ENCODE data around the gene PTPN23.

PTPN23 gene

DNA sequence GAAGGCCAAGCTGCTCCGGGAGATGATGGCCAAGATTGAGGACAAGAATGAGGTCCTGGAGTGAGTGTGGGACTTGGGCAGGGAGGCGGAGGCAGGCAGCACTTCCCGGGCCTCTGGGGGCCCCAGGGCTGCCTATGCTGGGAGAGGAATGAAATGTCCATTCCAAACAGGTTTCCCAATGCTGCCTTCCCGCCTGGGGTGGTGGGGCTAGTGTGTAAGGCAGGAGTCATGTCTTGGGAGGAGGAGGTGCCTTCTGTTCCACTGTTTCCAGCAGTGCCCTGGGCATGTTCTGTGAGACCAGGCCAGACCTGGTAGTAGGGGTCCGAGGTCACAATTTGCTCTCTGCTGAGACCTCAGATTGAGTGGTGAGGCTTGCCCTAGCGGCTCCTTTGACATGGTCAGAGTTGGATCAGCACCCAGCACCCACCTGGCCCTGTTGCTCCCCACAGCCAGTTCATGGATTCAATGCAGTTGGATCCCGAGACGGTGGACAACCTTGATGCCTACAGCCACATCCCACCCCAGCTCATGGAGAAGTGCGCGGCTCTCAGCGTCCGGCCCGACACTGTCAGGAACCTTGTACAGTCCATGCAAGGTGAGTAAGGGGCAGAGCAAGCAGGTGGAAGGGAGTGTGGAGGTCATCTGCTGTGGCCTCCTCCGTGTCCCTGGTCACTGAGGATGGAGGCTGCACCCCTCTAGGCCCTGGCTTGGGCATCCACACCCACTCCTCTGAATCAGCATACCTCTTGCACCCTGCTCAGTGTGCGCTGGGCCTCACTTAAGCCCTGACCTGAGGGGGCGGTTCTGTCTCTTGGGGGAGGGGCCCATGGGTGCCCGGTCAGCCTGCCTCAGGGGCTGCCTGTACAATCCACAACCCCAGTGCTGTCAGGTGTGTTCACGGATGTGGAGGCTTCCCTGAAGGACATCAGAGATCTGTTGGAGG is 27.3 kb downstream of the PTPN23 start:
- no peak for DNase-seq

DNA sequence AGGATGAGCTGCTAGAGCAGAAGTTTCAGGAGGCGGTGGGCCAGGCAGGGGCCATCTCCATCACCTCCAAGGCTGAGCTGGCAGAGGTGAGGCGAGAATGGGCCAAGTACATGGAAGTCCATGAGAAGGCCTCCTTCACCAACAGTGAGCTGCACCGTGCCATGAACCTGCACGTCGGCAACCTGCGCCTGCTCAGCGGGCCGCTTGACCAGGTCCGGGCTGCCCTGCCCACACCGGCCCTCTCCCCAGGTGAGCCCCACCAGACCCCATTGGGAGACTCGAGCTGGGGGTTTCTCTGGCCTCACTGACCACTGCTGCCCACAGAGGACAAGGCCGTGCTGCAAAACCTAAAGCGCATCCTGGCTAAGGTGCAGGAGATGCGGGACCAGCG is 28.0 kb downstream of the PTPN23 start:
- DNase-seq = no peak

DNA sequence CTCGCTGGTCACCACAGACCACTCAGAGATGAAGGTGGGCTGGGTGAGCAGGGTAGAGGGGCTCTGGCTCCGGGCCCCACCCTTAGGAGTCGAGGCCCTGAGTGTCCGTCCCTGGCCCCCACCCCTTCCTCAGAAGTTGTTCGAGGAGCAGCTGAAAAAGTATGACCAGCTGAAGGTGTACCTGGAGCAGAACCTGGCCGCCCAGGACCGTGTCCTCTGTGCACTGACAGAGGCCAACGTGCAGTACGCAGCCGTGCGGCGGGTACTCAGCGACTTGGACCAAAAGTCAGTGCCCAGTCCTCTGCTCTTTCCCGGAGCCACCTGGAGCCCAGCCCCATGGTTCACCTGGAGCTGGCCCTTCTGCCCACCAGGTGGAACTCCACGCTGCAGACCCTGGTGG is 28.5 kb downstream of the PTPN23 start:
- no peak for DNase-seq

DNA sequence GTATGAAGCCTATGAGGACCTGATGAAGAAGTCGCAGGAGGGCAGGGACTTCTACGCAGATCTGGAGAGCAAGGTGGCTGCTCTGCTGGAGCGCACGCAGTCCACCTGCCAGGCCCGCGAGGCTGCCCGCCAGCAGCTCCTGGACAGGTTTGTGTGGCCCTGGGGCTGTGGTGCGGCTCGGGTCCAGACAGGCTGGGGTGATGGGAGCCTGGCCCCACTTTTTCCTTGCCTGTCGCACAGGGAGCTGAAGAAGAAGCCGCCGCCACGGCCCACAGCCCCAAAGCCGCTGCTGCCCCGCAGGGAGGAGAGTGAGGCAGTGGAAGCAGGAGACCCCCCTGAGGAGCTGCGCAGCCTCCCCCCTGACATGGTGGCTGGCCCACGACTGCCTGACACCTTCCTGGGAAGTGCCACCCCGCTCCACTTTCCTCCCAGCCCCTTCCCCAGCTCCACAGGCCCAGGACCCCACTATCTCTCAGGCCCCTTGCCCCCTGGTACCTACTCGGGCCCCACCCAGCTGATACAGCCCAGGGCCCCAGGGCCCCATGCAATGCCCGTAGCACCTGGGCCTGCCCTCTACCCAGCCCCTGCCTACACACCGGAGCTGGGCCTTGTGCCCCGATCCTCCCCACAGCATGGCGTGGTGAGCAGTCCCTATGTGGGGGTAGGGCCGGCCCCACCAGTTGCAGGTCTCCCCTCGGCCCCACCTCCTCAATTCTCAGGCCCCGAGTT is 29.0 kb downstream of the PTPN23 start:
- no peak for DNase-seq

DNA sequence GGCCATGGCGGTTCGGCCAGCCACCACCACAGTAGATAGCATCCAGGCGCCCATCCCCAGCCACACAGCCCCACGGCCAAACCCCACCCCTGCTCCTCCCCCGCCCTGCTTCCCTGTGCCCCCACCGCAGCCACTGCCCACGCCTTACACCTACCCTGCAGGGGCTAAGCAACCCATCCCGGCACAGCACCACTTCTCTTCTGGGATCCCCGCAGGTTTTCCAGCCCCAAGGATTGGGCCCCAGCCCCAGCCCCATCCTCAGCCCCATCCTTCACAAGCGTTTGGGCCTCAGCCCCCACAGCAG is 29.5 kb downstream of the PTPN23 start:
- DNase-seq = no peak

DNA sequence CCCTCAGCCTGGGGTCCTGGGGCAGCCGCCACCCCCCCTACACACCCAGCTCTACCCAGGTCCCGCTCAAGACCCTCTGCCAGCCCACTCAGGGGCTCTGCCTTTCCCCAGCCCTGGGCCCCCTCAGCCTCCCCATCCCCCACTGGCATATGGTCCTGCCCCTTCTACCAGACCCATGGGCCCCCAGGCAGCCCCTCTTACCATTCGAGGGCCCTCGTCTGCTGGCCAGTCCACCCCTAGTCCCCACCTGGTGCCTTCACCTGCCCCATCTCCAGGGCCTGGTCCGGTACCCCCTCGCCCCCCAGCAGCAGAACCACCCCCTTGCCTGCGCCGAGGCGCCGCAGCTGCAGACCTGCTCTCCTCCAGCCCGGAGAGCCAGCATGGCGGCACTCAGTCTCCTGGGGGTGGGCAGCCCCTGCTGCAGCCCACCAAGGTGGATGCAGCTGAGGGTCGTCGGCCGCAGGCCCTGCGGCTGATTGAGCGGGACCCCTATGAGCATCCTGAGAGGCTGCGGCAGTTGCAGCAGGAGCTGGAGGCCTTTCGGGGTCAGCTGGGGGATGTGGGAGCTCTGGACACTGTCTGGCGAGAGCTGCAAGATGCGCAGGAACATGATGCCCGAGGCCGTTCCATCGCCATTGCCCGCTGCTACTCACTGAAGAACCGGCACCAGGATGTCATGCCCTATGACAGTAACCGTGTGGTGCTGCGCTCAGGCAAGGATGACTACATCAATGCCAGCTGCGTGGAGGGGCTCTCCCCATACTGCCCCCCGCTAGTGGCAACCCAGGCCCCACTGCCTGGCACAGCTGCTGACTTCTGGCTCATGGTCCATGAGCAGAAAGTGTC is 30.2 kb downstream of the PTPN23 start:
- no peak for DNase-seq

DNA sequence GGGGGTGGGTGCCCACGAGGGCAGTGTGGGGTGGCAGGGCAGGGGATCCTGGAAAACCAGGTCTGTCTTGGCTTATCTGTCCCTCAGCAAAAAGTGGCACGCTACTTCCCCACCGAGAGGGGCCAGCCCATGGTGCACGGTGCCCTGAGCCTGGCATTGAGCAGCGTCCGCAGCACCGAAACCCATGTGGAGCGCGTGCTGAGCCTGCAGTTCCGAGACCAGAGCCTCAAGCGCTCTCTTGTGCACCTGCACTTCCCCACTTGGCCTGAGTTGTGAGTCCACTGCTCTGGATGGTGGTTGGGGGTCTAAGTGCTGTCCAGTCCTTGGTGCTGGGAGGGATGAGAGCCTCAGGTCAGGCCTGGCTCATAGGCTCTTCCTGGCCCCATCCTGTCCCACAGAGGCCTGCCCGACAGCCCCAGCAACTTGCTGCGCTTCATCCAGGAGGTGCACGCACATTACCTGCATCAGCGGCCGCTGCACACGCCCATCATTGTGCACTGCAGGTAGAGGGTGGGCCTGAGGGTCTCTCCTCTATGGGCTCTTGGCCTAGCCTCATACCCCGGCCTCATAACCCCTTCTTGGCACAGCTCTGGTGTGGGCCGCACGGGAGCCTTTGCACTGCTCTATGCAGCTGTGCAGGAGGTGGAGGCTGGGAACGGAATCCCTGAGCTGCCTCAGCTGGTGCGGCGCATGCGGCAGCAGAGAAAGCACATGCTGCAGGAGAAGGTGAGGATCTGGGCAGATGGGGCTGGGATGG is 31.1 kb downstream of the PTPN23 start:
- DNase-seq = no peak

DNA sequence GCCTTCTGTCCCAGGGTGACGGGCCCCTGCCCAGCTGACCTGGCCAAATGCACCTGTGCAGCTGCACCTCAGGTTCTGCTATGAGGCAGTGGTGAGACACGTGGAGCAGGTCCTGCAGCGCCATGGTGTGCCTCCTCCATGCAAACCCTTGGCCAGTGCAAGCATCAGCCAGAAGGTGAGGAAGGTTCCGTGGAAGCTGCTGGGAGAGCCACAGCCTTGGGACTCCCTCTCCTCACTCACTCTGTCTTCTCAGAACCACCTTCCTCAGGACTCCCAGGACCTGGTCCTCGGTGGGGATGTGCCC is 31.6 kb downstream of the PTPN23 start:
- DNase-seq = no peak

DNA sequence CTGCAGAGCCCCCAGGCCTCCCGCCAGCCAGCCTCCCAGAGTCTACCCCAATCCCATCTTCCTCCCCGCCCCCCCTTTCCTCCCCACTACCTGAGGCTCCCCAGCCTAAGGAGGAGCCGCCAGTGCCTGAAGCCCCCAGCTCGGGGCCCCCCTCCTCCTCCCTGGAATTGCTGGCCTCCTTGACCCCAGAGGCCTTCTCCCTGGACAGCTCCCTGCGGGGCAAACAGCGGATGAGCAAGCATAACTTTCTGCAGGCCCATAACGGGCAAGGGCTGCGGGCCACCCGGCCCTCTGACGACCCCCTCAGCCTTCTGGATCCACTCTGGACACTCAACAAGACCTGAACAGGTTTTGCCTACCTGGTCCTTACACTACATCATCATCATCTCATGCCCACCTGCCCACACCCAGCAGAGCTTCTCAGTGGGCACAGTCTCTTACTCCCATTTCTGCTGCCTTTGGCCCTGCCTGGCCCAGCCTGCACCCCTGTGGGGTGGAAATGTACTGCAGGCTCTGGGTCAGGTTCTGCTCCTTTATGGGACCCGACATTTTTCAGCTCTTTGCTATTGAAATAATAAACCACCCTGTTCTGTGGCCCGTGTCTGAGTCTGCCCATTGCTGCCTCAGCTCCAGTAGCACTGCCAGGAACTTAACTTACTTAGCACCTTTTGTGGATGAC is 32.2 kb downstream of the PTPN23 start:
- no peak for DNase-seq

DNA sequence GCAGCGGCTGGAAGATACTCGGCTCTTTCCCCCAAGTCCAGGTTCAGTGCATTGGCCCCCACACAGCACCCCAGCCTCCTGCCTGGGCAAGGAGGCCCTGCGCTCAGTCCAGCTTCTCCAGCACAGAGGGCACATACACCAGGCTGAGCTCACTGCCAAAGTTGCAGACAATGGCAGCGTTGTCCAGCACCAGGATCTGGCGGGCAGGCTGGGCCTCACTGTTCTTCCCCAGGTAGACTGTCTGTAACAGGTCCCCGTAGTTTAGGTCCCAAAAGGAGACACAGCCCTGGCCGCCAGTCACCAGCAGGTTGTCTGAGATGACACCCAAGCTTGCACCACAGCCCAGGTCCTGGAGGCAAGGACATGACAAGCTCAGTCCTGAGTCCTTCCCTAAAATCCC is 32.9 kb downstream of the PTPN23 start:
- DNase-seq = no peak

DNA sequence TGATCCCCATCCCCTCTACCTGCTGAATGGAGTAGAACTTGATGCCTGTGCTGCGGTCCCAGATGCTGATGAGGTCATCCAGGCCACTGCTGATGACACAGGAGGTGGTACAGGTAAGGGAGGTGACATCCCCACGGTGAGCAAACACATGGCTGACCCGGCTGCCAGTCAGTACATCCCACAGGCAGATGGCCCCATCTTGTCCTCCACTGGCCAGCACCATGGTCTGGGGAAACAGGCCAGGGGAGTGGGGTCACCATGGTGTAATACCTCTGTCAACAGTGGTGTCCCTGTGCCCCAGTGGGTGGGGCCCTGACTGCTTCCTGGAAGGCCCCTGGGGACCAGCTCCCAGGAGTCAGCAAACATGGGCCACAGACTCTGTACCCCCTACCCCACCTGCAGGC is 33.3 kb downstream of the PTPN23 start:
- DNase-seq = no peak

DNA sequence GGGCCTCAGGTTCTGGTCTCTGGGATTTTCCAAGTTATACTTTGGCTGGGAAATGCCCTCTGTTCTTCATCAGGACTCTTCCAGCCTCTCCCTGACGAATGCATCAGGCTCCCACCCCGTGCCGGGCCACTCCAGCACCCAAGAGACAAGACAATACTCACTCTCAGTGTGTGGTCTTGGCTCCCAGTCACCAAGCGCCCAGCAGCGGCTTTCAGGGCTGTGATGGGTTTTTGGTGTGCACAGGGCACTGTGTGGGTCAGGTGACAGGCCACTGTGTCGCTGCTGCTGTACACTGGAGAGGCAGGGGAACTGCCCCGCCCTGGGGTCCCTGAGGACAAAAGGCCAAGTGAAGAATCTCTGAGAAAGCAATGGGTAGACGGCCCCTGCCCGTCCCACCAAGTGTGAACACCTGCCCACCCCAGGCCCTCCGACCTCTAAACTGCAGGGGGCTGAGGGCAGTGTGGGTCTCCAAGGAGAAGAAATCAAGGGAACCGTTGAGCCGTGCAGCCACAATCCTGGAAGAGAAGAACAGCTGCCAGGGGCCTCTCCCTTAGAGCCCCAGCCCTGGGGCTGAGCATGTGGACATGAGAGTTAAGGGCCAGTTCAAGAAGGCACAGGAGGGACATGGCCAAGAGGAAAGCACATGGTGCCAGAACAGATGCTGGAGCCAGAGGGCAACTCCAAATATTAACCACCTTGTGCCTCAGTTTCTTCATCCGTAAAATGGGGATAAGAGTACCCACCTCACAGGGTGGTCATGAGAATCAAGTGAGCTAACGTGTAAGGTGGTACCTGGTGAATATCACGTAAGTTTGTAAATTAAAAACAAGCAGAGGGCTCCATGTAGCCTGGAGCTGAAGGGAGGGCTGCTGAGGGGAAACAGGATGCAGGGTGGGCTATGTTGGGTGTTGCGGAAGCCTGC is 34.1 kb downstream of the PTPN23 start:
- no peak for DNase-seq

DNA sequence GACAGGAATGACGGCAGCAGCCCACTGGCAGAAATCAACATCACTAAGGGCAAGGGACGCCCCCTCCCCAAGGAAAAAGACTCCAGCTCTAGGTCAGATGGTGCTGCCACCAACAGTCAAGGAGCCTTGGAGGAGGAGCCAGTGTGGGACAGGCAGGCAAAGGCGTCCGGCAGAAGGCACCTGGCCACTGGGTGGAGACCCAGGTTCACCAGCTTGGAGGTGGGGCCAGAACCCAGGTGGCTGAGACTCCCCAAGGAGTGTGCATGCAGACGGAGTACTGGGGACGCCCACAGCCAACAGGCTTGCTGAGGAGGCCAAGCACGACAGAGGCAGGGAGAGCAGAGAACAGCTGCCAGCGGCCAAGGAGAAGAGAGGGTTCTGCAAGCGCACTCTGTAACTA is 35.2 kb downstream of the PTPN23 start:
- no peak for DNase-seq

DNA sequence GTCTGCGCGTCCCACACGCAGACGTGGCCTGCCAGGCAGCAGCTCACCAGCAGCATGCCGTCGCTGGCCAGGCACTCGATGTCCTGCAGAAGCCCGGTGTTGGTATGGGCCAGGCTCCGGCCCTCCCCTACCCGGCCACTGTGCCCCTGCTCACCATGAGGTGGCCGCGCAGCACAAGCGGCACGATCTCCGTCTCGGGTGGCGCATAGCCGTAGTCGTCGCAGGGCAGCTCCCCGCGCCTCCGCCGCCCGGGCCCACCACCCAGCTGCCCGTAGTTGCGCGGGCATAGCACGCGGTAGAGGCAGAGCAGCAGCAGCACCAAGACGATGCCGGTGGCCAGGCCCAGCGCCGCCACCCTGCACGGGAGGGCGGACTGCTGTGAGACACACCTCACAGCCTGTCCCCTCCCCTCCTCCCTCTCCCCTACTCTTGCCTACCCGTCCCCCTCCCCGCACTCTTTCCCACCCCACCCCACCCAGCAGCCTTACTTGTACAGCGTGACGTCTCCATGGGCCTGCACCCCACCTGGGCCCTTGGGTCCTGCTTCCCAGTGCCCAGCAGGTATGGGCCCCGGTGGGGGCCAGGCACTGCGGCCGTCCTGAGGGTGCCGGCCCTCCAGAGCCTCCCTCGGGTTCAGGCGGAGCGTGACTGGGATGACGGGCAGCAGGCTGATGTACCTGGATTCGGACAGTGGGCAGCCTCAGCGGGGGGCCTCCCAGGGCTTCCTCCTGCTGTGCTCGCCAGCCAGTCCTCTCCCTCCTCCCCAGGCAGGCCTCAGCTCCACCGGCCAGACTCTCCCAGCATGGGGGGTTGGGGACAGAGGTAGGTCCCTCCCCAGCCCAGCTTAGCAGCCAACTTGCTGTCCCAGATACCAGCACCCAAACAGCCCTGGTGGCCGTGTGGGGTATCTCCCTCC is 37.6 kb downstream of the PTPN23 start:
- no peak for DNase-seq

DNA sequence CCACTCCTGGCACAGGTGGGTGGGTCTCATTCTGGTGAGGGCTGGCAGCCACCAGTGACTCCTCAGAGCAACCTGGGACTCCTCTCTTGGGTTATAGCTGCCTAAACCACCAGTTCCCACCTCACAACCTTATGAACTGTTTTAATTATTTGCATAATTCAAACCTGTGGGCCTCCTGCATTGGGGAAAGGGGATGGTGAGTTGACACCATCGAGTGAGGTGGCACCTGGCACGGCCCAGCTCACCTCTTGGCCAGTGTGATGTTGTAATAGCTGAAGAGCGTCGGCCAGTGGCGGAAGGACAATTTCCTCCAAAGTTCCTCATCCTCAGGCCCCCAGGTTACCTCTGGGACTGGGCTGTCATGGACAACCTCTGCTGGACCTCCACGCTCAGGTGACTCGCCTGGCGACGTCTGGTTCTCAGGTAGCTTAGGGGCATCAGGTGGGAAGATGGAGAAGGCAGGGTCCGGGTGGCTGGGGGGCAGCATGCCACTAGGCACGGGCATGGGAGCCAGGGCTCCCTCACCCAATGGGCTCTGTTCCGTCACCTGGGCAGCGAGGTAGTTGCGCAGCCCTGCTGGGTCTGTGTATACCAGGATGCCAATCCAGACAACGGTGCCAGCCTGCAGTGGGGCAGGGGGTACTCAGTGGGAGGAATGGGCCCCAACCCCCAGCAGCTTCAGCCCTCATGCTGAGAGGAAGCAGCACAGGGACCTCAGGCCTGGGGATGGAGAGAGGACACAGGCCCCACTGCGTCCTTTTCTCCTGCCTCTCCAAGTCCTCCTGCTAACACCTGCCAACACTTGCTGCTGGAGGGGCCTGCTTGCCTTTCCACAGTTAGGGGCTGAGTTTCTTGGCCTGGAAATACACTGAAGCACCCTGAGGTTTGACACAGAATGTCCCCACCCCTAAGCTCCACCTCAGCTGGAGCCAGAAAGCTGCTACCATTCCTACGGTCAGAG is 38.5 kb downstream of the PTPN23 start:
- no peak for DNase-seq

DNA sequence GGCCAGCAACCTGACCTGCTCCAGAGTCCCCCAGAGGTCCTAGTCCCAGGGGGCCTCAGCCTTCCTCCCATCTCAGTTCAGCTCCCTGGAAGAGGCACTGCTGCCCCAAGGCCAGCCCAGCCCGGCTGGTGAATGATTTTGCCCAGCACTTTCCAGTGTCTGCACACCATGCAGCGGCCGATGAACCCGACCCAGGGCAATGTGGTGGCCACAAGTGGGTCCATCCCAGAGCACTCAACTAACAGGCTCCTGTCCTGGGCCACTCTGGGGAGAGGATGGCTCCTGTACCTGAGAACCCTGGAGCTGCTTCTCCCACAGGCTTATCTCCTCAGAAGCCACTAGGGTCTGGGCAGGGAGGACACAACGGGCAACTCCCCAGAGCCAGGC is 39.2 kb downstream of the PTPN23 start:
- DNase-seq = no peak

DNA sequence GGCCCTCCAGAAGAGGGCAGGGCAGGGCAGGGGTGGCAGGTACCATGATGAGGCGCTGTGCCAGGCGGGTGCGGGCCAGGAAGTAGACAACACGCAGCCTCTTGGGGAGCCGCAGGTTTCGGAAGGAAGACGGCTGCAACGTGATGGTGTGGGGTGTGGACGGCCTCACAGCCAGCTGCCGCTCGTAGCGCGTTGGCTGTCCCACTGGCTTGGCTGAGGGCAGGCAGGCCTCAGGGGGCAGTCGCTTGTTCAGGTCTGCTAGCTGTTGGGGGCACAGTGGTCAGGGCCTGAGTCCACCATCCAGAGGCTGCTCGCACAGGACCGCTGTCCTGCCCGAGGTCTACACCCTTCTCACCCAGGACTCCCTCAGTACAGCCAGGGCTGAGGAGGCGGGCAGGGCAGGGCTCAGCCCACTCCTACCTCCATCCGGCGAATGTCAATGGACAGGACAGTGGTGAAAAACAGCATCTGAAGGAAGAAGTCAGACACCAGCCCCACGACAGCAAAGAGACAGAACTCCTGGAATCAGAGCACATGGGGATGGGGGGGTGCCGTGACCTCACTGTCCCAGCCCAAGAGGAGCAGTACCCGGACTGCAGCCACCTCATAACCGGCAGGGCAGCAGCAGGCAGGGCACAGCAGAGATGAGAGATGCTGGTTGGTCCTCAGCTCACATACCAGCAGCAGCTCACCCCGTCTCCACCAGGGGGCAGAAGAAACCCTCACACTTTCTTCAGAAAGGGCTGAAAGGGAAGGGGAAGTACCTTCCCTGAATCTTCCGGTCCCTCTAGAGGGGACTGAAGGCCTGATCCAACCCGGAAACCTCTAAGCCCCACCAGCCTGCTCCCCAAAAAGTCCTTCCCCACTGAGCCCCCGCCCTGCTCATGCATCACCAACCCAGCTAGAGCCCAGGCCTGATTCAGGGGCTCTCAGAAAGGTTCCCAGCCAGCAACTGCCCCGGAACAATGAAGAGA is 40.0 kb downstream of the PTPN23 start:
- peak; percentile 91 for DNase-seq
